HEK293 (cell line): ENCODE results near the gene CHST12.

Experiments used
- CTCF ChIA-PET: fragments of 350-600 bp; formaldehyde crosslinking; extraction: SDS; loops from one replicate; lab custom pipeline; 2021; ENCODE audit warnings: antibody characterized with exemption; lab: Yijun Ruan, JAX
- POLR2A ChIA-PET: fragments of 300-600 bp; formaldehyde crosslinking; extraction: SDS; loops from one replicate; lab custom pipeline; 2020; ENCODE audit warnings: antibody characterized with exemption, inconsistent platforms; lab: Yijun Ruan, JAX
- H3K27ac ChIP-seq: fragments of 200-500 bp; sonication (Bioruptor generic); 2 replicates; pipeline ENCODE4 v1.5.1; 2014; ENCODE audit warnings: low read depth, low read length, control low read depth, inconsistent platforms; ENCODE audit errors: extremely low read depth
- H3K36me3 ChIP-seq, 2 experiments: fragments of 200-500 bp in 1 of 2; sonication (Bioruptor generic) in 1 of 2; 1 replicate in 1 of 2; 2 replicates in 1 of 2; pipeline ENCODE4 v1.5.1; 2014 to 2017; ENCODE audit warnings: inconsistent platforms in 2 of 2, low read length in 2 of 2; ENCODE audit not compliant: control insufficient read depth in 2 of 2, insufficient read depth in 1 of 2
- H3K4me1 ChIP-seq: fragments of 200-500 bp; sonication (Bioruptor generic); 2 replicates; pipeline ENCODE4 v1.5.1; 2014; ENCODE audit warnings: mild to moderate bottlenecking, low read length, inconsistent platforms; ENCODE audit not compliant: control insufficient read depth, insufficient read depth
- H3K4me3 ChIP-seq: 2 replicates; pipeline ENCODE4 v1.5.1; 2011; ENCODE audit warnings: low read depth, mild to moderate bottlenecking, control low read depth, low read length, moderate library complexity
- H3K9me3 ChIP-seq: fragments of 200-500 bp; sonication (Bioruptor generic); 2 replicates; pipeline ENCODE4 v1.5.1; 2014; ENCODE audit warnings: low read depth, low read length, inconsistent platforms; ENCODE audit not compliant: control insufficient read depth, insufficient read depth
- BCL6B ChIP-seq: fragments of 450-650 bp; formaldehyde crosslinking; IDR thresholded peaks from 2 replicates; pipeline ENCODE4 v1.5.1; 2017; ENCODE audit warnings: missing biosample characterization, missing genetic modification characterization
- EGR2 ChIP-seq: fragments of 450-650 bp; formaldehyde crosslinking; IDR thresholded peaks from 2 replicates; pipeline ENCODE4 v1.5.1; 2016; ENCODE audit warnings: low read depth, missing biosample characterization, missing genetic modification characterization
- ZBTB1 ChIP-seq: fragments of 450-650 bp; formaldehyde crosslinking; IDR thresholded peaks from 2 replicates; pipeline ENCODE4 v1.5.1; 2016; ENCODE audit warnings: missing biosample characterization, missing genetic modification characterization
- ZBTB17 ChIP-seq: fragments of 450-650 bp; formaldehyde crosslinking; IDR thresholded peaks from 2 replicates; pipeline ENCODE4 v1.5.1; 2016; ENCODE audit warnings: missing biosample characterization, missing genetic modification characterization
- ZEB2 ChIP-seq: fragments of 450-650 bp; formaldehyde crosslinking; IDR thresholded peaks from 2 replicates; pipeline ENCODE4 v1.5.1; 2016; ENCODE audit warnings: missing biosample characterization, missing genetic modification characterization
- ZFHX2 ChIP-seq: fragments of 450-650 bp; formaldehyde crosslinking; conservative IDR thresholded peaks from 2 replicates; pipeline ENCODE4 v1.5.1; 2016; ENCODE audit warnings: missing biosample characterization, missing genetic modification characterization
- ZNF16 ChIP-seq: fragments of 450-650 bp; formaldehyde crosslinking; IDR thresholded peaks from 2 replicates; pipeline ENCODE4 v1.5.1; 2016; ENCODE audit warnings: low read depth, missing biosample characterization, missing genetic modification characterization
- ZNF221 ChIP-seq: fragments of 450-650 bp; formaldehyde crosslinking; IDR thresholded peaks from 2 replicates; pipeline ENCODE4 v1.5.1; 2017; ENCODE audit warnings: missing biosample characterization, missing genetic modification characterization, borderline replicate concordance
- ZNF24 ChIP-seq: fragments of 450-650 bp; formaldehyde crosslinking; IDR thresholded peaks from 2 replicates; pipeline ENCODE4 v1.5.1; 2016; ENCODE audit warnings: missing biosample characterization, missing genetic modification characterization
- ZNF366 ChIP-seq: fragments of 450-650 bp; formaldehyde crosslinking; conservative IDR thresholded peaks from 2 replicates; pipeline ENCODE4 v1.5.1; 2016; ENCODE audit warnings: missing biosample characterization, missing genetic modification characterization
- ZNF398 ChIP-seq: fragments of 450-650 bp; formaldehyde crosslinking; IDR thresholded peaks from 2 replicates; pipeline ENCODE4 v1.5.1; 2017; ENCODE audit warnings: missing biosample characterization, missing genetic modification characterization
- ZNF513 ChIP-seq: fragments of 450-650 bp; IDR thresholded peaks from 2 replicates; pipeline ENCODE4 v1.5.1; 2018; ENCODE audit warnings: missing biosample characterization, missing genetic modification characterization
- ZNF621 ChIP-seq: fragments of 450-650 bp; formaldehyde crosslinking; IDR thresholded peaks from 2 replicates; pipeline ENCODE4 v1.5.1; 2017; ENCODE audit warnings: missing biosample characterization, missing genetic modification characterization
- ZNF692 ChIP-seq: fragments of 450-650 bp; formaldehyde crosslinking; IDR thresholded peaks from 2 replicates; pipeline ENCODE4 v1.5.1; 2016; ENCODE audit warnings: missing biosample characterization, missing genetic modification characterization

The CHST12 gene

GRCh38 chr7:2490181-2490651 is 86.8 kb downstream of the CHST12 start:
- Histone ChIP-seq H3K9me3 (no peaks in the 10 kb centered on the region), H3K4me1 (no peaks in the 10 kb centered on the region), H3K36me3 (no peaks in the 10 kb centered on the region), H3K4me3 (no peak overlapping the region), H3K27ac (no peak overlapping the region)
- CTCF ChIA-PET = interaction anchor here (0.8 kb wide), 1 partner anchor 21 kb away, joined by 7 read pairs; no protein-coding TSS in a partner anchor
- TF ChIP-seq ZNF398 (no peak), BCL6B (tag by site-specific recombination) (no peak)
- POLR2A ChIA-PET = no interaction called here

GRCh38 chr7:2492038-2492437 is 88.6 kb downstream of the CHST12 start:
- H3K4me3 ChIP-seq = no peak overlapping the region
- ChIA-PET POLR2A (no interaction called here), CTCF (no interaction called here)
- TF ChIP-seq ZBTB17 (tag by site-specific recombination) (peak; percentile 59), EGR2 (tag by site-specific recombination) (peak; percentile 97), ZFHX2 (peak; percentile 97), ZNF366 (tag by site-specific recombination) (peak; percentile 94), ZNF513 (tag by site-specific recombination) (no peak), ZNF24 (tag by site-specific recombination) (no peak)
- no peaks in the 10 kb centered on the region for H3K4me1 ChIP-seq
- no peak overlapping the region for H3K27ac ChIP-seq
- H3K9me3 ChIP-seq = no peaks in the 10 kb centered on the region
- H3K36me3 ChIP-seq = no peaks in the 10 kb centered on the region

- Histone ChIP-seq H3K36me3 (no peaks in the 10 kb centered on the region), H3K9me3 (no peaks in the 10 kb centered on the region), H3K4me3 (no peak overlapping the region), H3K4me1 (no peaks in the 10 kb centered on the region), H3K27ac (no peak overlapping the region)
- ChIA-PET CTCF (interaction anchor here (1.0 kb wide), 1 partner anchor 10 kb away, joined by 3 read pairs; no protein-coding TSS in a partner anchor), POLR2A (interaction anchor here (0.9 to 1.2 kb wide), 2 partner anchors 24 to 27 kb away, joined by 3 read pairs; no protein-coding TSS in a partner anchor)
- TF ChIP-seq ZNF221 (tag by site-specific recombination) = no peak
- TF ChIP-seq ZBTB1 = no peak
- TF ChIP-seq ZNF16 = no peak
- TF ChIP-seq ZNF621 (tag by site-specific recombination) = no peak
- no peak for TF ChIP-seq ZNF692 (tag by site-specific recombination)
- TF ChIP-seq ZEB2 (tag by site-specific recombination) = peak; percentile 43; the same call in 1 of the 2 replicates
Observed at GRCh38 chr7:2493205-2494164, 90.1 kb downstream of the CHST12 start.
